ENCODE data around the gene HECTD1.

DNA sequence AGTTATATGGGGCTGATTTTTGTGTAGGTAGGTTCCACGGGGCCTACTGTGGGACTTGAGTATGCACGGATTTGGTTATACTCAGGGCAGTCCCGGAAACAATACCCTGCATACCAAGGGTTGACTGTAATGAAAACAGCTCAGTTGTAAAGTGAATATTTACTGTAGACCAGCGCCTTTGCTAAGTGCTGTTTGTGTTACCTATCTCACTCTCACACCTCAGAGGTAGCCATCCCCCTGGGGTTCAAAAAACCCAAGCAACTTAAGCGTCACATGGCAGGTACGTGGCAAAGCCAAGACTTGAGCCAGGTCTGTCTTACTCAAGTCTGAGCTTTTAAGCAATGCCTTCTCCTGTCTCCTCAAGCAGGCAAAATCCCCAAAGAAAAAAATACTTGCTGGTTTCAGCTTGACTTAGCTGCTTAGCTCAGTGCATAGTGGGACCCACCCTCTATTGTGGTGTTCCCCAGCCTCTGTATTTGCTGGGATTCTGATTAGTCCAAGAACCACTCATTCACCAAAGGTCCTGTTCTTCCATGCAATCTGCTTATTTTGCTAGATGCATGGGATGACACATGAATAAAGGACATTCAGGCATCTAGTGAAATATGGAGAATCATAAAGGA lies 147.2 kb downstream of the HECTD1 start:
- no peak for TF ChIP-seq NFYB (CRISPR knock-in tag; conservative IDR thresholded peaks at IDR 0.05; ENCODE audit: low read depth)
- TF ChIP-seq, protein P1, sequence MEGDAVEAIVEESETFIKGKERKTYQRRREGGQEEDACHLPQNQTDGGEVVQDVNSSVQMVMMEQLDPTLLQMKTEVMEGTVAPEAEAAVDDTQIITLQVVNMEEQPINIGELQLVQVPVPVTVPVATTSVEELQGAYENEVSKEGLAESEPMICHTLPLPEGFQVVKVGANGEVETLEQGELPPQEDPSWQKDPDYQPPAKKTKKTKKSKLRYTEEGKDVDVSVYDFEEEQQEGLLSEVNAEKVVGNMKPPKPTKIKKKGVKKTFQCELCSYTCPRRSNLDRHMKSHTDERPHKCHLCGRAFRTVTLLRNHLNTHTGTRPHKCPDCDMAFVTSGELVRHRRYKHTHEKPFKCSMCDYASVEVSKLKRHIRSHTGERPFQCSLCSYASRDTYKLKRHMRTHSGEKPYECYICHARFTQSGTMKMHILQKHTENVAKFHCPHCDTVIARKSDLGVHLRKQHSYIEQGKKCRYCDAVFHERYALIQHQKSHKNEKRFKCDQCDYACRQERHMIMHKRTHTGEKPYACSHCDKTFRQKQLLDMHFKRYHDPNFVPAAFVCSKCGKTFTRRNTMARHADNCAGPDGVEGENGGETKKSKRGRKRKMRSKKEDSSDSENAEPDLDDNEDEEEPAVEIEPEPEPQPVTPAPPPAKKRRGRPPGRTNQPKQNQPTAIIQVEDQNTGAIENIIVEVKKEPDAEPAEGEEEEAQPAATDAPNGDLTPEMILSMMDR (IDR thresholded peaks at IDR 0.05) = no peak

Measured in WTC11 (cell line).